ENCODE data around the gene DPYSL3.
"Not testable (repeated sequence)": the region's sequence is repeated elsewhere in the genome, so short reads cannot be mapped to it uniquely, and the experiment has no call there.

DPYSL3 gene

GRCh38 chr5:147509710-147510651 lies at the start of gene DPYSL3:
Gene DPYSL3 (minus strand): TSS chr5:147510068. CDS start chr5:147509858, 210 bp downstream.
- no peak for DNase-seq (ENCODE audit: low read depth, low spot score)

GRCh38 chr5:147558826-147559225 lies 49.0 kb upstream of the DPYSL3 start:
- no peak for DNase-seq (ENCODE audit: low read depth, low spot score)

- no peak for DNase-seq (ENCODE audit: low read depth, low spot score)
These were observed 48.2 kb upstream of the DPYSL3 start for GRCh38 chr5:147557876-147558745.

- DNase-seq (ENCODE audit: low read depth, low spot score), result no peak
These were observed 45.3 kb upstream of the DPYSL3 start for GRCh38 chr5:147555176-147555575.

GRCh38 chr5:147554261-147554817 lies 44.5 kb upstream of the DPYSL3 start:
- no peak for DNase-seq (ENCODE audit: low read depth, low spot score)

GRCh38 chr5:147553817-147554216 lies 43.9 kb upstream of the DPYSL3 start:
- DNase-seq (ENCODE audit: low read depth, low spot score), result not testable (repeated sequence)

GRCh38 chr5:147552897-147553296 lies 43.0 kb upstream of the DPYSL3 start:
- DNase-seq (ENCODE audit: low read depth, low spot score), result no peak

- no peak for DNase-seq (ENCODE audit: low read depth, low spot score)
These were observed 41.8 kb upstream of the DPYSL3 start for GRCh38 chr5:147551677-147552076.

GRCh38 chr5:147547730-147548129 lies 37.9 kb upstream of the DPYSL3 start:
- DNase-seq (ENCODE audit: low read depth, low spot score), result no peak

GRCh38 chr5:147544556-147544955 lies 34.7 kb upstream of the DPYSL3 start:
- DNase-seq (ENCODE audit: low read depth, low spot score), result no peak

- DNase-seq (ENCODE audit: low read depth, low spot score), result no peak
These were observed 29.2 kb upstream of the DPYSL3 start for GRCh38 chr5:147539053-147539452.

GRCh38 chr5:147538236-147538635 lies 28.4 kb upstream of the DPYSL3 start:
- no peak for DNase-seq (ENCODE audit: low read depth, low spot score)

- DNase-seq (ENCODE audit: low read depth, low spot score), result no peak
These were observed 24.5 kb upstream of the DPYSL3 start for GRCh38 chr5:147534172-147534951.

- no peak for DNase-seq (ENCODE audit: low read depth, low spot score)
These were observed 22.3 kb upstream of the DPYSL3 start for GRCh38 chr5:147532156-147532555.

- peak; percentile 31 for DNase-seq (ENCODE audit: low read depth, low spot score)
These were observed 20.9 kb upstream of the DPYSL3 start for GRCh38 chr5:147530530-147531389.

- no peak for DNase-seq (ENCODE audit: low read depth, low spot score)
These were observed 13.2 kb upstream of the DPYSL3 start for GRCh38 chr5:147523069-147523468.

GRCh38 chr5:147522435-147522834 lies 12.6 kb upstream of the DPYSL3 start:
- no peak for DNase-seq (ENCODE audit: low read depth, low spot score)

- DNase-seq (ENCODE audit: low read depth, low spot score), result no peak
These were observed 10.6 kb upstream of the DPYSL3 start for GRCh38 chr5:147520450-147520849.

- no peak for DNase-seq (ENCODE audit: low read depth, low spot score)
These were observed 9.5 kb upstream of the DPYSL3 start for GRCh38 chr5:147519380-147519779.

- no peak for DNase-seq (ENCODE audit: low read depth, low spot score)
These were observed 7.5 kb upstream of the DPYSL3 start for GRCh38 chr5:147517383-147517782.
